OCI-LY1 (cell line): Measurements from ENCODE around the gene SASH3.

ENCODE experiments used
- EZH2 ChIP-seq: fragments of 200-600 bp; sonication (generic), shearing (Covaris generic); IDR thresholded peaks from 2 replicates; pipeline ENCODE4 v1.8.0; 2017; ENCODE audit warnings: borderline replicate concordance, mixed run types, mild to moderate bottlenecking, antibody characterized with exemption, low read length, moderate library complexity, mixed read lengths
- TF ChIP-seq, protein P1 (sequence below): fragments of 200-600 bp; sonication (generic), shearing (Covaris generic); IDR thresholded peaks from 2 replicates; pipeline ENCODE4 v1.5.1; 2017; ENCODE audit warnings: mild to moderate bottlenecking, antibody characterized with exemption, low read length, moderate library complexity, mixed read lengths

DNA sequence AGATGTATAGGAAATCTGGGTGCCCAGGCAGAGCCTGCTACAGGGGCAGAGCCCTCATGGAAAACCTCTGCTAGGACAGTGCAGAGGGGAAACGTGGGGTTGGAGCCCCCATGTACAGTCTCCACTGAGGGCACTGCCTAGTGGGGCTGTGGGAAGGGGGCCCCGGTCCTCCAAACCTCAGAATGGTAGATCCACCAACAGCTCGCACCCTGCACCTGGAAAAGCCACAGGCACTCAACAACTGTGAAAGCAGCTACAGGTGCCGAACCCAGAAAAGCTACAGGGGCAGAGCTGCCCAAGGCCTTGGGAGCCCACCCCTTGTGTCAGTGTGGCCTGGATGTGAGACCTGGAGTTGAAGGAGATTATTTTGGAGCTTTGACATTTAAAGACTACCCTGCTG lies 46.4 kb upstream of the SASH3 start:
- TF ChIP-seq EZH2: no peak
- TF ChIP-seq, protein P1, sequence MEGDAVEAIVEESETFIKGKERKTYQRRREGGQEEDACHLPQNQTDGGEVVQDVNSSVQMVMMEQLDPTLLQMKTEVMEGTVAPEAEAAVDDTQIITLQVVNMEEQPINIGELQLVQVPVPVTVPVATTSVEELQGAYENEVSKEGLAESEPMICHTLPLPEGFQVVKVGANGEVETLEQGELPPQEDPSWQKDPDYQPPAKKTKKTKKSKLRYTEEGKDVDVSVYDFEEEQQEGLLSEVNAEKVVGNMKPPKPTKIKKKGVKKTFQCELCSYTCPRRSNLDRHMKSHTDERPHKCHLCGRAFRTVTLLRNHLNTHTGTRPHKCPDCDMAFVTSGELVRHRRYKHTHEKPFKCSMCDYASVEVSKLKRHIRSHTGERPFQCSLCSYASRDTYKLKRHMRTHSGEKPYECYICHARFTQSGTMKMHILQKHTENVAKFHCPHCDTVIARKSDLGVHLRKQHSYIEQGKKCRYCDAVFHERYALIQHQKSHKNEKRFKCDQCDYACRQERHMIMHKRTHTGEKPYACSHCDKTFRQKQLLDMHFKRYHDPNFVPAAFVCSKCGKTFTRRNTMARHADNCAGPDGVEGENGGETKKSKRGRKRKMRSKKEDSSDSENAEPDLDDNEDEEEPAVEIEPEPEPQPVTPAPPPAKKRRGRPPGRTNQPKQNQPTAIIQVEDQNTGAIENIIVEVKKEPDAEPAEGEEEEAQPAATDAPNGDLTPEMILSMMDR: no peak
